IPS DF 19.7 (cell line): ENCODE data around the gene GLRA2.

Source experiments
- DNase-seq: peaks from one replicate; pipeline ENCODE4 v3.0.0-alpha.2; 2013; ENCODE audit warnings: low read depth, low spot score

GLRA2 gene

DNA sequence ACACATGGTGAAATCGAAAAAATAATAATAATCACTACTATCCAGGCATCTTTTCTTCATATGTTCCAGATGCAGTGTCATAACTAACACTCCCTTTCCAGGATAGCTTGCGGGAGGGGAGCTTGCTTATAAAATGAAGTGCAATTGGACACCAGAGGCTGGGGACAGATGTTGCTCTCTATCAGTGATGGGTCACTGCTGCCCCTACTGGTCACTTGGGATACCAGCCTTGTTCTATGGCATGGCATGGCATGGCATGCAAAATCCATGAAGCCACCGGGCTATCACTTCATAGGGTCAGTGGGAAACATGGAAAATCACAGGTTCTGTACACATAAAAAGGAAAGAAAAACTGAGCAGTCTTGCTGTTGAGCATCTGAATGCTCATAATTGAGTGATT is 168.1 kb downstream of the GLRA2 start:
- DNase-seq: no peak

DNA sequence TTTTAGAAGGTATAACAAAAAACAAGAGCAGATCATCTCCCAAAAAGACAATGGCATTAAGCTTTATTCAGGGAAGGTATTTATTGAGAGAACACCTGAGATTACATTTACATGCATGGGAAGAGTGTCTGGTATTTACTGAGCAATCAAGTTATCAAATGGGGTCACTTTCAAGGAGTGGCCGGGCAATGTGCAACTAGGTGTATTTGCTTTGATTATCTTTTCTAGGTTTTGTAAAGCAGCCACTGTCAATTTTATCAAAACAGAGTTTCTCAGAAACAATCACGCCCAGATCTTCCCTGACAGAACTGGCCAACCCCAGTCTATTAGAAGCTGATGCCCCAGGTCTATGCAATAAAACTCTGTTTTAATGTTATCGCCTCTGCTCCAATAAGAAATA is 169.5 kb downstream of the GLRA2 start:
- DNase-seq: no peak

DNA sequence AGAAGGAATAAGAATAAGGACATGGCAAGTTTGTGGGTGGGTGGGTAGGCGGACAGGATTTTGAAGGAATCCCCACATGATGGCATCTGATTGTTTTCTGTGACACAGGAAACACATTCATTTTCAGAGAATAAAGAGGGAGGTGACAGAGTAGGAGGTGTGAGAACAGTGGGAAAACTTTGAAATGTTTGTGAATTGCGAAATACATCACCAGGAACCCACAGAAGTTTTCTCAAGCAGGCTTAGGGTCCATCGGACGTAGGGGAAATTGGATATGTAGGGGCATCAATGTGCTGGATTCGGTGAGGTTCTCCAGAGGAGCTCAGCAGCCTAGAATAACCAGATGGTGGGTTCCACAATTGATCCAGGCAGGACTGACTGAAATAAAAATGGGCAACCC is 171.6 kb downstream of the GLRA2 start:
- DNase-seq: no peak

DNA sequence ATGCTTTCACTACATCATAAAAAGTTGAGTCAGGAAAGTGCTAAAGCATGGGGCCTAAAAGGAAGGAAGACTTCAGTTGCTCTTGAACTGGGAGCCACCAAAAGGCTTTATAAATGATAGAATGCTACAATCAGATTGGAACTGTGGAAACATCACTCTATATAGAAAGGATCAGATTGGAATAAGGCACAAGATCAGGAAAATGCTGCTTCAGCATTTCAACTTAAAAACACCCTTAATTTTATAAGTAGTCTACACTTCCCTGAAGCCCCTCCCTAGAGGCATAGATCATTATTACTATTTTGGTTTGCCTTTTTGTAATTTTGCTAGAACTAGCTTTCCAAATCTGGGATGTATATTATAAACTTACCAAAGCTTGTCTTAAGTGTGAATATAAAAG is 172.8 kb downstream of the GLRA2 start:
- DNase-seq: no peak

DNA sequence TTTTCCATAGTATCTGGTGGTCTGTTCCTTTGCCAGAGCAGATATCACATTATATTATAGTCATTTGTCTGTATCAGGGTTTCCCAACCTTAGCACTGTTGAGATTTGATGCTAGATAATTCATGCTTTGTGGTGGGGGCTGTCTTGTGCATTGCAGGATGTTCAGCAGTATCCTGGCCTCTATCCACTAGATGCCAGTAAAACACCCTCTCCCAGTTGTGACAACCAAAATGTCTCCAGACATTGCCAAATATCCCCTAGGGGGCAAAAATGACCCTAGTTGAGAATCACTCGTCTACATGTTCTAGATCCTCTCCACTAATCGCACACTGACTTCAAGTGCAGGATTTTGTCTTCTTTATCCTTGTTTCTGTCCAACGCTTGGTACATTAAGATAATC is 182.8 kb downstream of the GLRA2 start:
- DNase-seq: no peak

DNA sequence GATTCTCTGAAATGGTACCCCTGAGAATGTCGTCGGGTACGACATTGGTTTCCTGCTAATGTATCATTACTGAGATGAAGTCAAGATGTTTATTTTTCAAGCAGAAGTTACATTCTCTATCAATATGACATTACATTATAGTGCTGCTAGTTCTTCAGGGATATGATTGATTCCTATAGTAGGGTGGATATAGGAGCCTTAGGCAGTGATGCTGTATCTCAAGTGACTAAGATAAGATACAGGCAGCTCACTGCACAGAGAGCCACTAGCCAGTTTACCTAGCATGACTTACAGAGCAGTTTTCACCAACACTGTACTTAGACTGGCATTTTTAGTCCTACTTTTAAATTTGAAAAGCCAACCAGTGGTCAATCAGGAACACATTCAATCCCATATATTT is 188.6 kb downstream of the GLRA2 start:
- no peak for DNase-seq

DNA sequence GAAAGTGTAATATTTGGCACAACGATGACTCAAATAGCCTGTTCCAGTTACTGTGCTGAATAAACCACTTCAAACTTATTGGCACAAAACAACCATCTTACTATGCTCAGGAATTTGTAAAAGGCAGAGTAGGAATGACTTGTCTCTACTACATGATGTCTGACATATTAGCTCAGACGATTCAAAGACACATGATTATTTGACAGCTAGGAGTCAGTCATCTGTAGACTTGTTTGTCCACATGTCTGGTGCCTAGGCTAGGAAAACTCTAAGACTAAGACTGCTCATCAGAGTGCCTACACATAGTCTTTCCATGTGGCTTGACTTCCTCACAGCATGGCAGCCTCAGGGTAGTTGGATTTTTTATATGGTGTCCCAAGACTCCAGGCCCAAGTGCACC is 189.1 kb downstream of the GLRA2 start:
- DNase-seq: no peak

DNA sequence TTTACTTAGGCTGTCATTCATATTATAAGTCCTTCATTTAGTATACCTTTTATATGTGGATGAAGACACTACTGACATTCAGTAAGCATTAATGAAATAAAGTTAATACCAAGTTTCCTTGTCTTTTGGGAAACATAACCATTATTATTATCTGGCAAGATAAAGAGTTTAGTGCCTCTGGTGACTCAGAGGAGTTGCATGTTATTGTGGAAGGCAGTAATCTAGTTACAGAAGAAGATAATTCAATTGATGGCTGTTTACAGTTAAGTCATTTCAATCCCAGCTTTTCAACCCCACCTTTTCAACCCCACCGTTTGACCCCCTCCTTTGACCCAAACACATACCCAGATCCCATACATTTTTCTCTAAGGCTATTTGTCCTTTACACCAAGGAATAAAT is 199.7 kb downstream of the GLRA2 start:
- no peak for DNase-seq

DNA sequence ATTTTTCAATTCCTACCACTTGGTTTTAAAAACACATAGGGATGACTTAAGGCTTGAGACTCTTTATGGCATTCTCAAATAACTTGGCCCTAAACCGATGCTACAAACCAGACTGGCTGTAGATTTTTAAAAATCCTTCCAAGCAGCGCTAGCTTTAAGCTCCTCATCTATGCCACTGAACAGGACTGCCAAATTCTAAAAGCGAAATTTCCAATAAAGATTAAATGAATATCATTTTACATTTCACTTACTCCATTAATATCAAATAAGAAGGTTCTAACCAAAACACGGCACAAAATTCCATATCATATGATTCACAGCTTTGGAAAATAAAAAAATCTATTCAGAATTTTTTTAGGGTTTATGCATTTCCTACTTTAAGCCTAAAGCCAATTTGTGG is 209.3 kb downstream of the GLRA2 start:
- DNase-seq: no peak

DNA sequence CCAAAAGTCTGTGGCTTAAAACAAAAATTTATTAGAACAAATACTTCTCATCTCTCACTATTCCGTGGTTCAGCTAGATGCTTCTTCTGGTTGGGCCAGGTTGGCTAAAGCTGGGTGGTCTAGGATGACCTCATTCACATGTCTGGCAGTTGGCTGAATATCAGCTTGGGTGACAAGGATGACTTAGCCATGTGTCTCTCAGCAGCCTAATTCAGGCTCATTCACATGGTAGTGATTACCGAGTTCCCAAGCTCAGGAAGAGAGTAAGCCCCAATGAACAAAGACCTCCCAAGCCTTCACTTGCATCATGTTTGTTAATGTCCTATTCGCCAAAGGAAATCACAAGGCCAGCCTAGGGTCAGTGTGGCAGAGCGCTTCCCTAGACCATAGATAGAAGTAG is 224.1 kb downstream of the GLRA2 start:
- no peak for DNase-seq

DNA sequence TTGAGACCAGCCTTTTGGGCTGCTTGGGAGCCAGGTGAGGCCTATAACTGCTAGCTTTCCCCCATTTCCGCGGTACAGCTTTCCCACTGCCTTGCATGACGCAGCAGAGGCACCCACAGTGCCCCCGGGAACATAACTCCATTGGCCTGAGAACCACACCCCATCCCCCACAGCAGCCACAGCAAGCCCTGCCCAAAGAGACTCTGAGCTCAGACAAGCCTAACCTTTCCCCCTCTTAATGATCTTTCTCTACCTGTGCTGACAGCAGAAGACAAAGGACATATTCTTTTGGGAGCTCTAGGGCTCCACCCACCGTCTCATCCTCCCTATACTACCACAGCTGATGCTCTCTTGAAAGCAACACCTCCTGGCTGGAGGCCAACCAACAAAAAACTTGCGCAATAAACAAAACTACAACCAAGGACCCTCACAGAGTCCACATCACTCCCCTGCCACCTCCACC is 228.7 kb downstream of the GLRA2 start:
- DNase-seq: no peak

DNA sequence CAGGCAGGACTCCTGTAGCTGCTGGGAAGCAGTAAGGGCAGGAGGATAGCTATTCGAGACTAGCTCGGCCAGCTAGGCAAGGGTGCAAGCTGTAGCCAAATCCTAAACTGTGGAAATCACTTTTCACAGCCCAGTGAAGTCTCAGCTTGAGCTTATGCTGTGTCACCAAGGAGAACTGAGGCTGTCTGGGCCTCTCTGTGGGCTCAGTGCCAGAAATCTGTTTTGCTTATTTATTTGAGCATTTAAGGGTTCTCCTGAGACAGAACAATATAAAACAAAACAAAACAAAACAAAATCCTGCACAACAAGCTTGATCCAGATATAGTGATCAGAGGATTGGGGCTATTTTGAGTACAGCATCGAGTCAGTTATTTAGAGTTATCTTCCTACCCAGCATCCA is 246.1 kb downstream of the GLRA2 start:
- no peak for DNase-seq

DNA sequence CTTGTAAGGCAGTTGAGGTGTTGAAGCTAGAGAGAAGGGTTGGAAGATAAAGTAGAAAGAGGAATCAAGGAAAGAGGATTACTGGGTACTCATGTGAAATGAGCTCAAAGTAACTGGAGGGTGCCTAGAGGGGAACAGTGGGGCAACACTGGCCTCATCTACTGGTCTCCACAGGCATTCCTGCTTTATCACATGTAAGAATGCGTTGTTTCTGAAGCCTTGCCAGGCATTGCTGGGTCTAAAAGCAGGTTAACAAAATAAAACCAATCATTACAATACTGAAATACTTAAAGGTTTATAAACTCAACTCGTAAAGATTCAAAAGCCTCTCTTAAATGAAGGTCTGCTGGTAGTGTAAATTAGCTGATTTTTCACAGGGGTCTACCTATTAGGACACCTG is 247.6 kb downstream of the GLRA2 start:
- no peak for DNase-seq

DNA sequence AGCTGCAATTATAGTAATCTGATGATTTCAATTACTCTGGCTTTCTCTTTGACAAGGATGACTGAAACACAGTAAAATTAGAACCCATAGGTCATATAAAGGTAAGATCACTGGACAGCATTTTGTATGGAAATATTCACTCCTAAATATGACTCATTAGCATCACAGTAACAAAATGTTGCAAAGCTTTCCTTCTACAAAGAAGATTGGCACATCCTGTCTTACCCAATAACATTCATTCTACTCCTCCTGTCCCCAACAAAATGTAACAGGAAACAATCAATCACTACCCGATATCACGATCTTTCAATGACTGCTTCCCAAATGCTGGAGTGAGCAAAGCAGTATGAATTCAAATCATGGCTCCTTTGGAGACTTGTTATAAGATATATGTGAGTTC is 248.2 kb downstream of the GLRA2 start:
- DNase-seq: no peak

DNA sequence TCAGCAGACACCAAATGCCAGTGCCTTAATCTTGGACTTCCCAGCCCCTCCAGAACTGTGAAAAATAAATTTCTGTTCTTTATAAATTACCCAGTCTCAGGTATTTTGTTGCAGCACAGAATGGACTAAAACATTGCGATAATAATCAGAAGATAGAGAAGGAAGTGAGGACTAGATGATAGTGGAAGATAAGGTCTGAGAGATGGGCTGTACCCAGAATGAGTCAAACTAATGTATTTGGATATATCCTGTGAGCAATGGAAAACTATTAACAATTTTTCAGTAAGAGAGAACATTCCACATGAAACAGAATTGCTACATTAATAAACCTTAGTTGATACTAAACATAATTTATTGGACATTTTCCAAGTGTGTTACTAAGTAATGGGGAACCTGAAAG is 250.2 kb downstream of the GLRA2 start:
- DNase-seq: no peak
